H1 (cell line): ENCODE measurements around the gene SLFNL1. TPM values are rescaled to one million over a fixed set of nuclear protein-coding genes. Genes with fewer than 3 reads are reported as not detected.

Experiments used
- CTCF ChIA-PET: fragments of 300-600 bp; sonication (Branson Sonifier 250); formaldehyde crosslinking; loops from one replicate; lab custom pipeline; 2021; ENCODE audit not compliant: partially characterized antibody; lab: Charles Lee
- POLR2A ChIA-PET: fragments of 300-600 bp; sonication (Branson Sonifier 250); formaldehyde crosslinking; loops from one replicate; lab custom pipeline; 2021; ENCODE audit warnings: inconsistent platforms; ENCODE audit not compliant: partially characterized antibody; lab: Charles Lee
- DNase-seq, 2 experiments: peaks; one replicate each; pipeline versions ENCODE4 v3.0.0 to v3.0.0-alpha.2; 2010 to 2022; ENCODE audit warnings: low spot score in 2 of 2, low read depth in 1 of 2, mixed read lengths in 1 of 2
- FAIRE-seq: peaks from 2 replicates; lab custom pipeline; 2011; peaks lifted over from hg19 to GRCh38; lab: Jason Lieb, UNC
- H2AFZ ChIP-seq: 2 replicates; pipeline ENCODE4 v1.8.1; 2012; ENCODE audit warnings: low read length, inconsistent platforms
- H2AK5ac ChIP-seq: 2 replicates; pipeline ENCODE4 v1.6.1; 2013; ENCODE audit warnings: low read depth, low read length
- H2BK120ac ChIP-seq: replicated peaks from 2 replicates; pipeline ENCODE3; 2013; ENCODE audit warnings: low read depth, low read length, inconsistent platforms
- H2BK12ac ChIP-seq: 2 replicates; pipeline ENCODE4 v1.6.1; 2013; ENCODE audit warnings: low read depth, low read length
- H2BK15ac ChIP-seq: 2 replicates; pipeline ENCODE4 v1.6.1; 2013; ENCODE audit warnings: low read length
- H2BK20ac ChIP-seq: 2 replicates; pipeline ENCODE4 v1.6.1; 2013; ENCODE audit warnings: low read length
- H2BK5ac ChIP-seq: 2 replicates; pipeline ENCODE4 v1.6.1; 2013; ENCODE audit warnings: low read depth, low read length
- H3K14ac ChIP-seq: 2 replicates; pipeline ENCODE4 v1.6.1; 2013; ENCODE audit warnings: inconsistent platforms; ENCODE audit not compliant: insufficient read length
- H3K18ac ChIP-seq: 2 replicates; pipeline ENCODE4 v1.6.1; 2013; ENCODE audit warnings: low read length; ENCODE audit errors: extremely low read depth
- H3K23ac ChIP-seq: 2 replicates; pipeline ENCODE4 v1.6.1; 2013; ENCODE audit warnings: inconsistent platforms; ENCODE audit not compliant: insufficient read length
- H3K23me2 ChIP-seq: 2 replicates; pipeline ENCODE4 v1.6.1; 2013; ENCODE audit warnings: low read depth, low read length
- H3K27ac ChIP-seq: 2 replicates; pipeline ENCODE4 v1.6.1; 2011; ENCODE audit warnings: low read depth, low read length, inconsistent platforms
- H3K27me3 ChIP-seq, 4 experiments: replicated peaks in 1 of 4; 1 replicate in 1 of 4; 2 replicates in 3 of 4; pipeline versions ENCODE4 v1.6.1 to v1.8.1; 2011 to 2013; ENCODE audit warnings: low read length in 3 of 4, mild to moderate bottlenecking in 3 of 4, inconsistent platforms in 2 of 4, mixed read lengths in 2 of 4, moderate library complexity in 1 of 4; ENCODE audit not compliant: control insufficient read depth in 3 of 4, insufficient read depth in 3 of 4; ENCODE audit errors: extremely low read depth in 1 of 4
- H3K36me3 ChIP-seq, 4 experiments: 2 replicates each; pipeline versions ENCODE4 v1.6.1 to v1.8.1; 2011 to 2013; ENCODE audit warnings: mild to moderate bottlenecking in 4 of 4, low read length in 3 of 4, moderate library complexity in 2 of 4, control low read depth in 1 of 4, inconsistent platforms in 1 of 4; ENCODE audit not compliant: insufficient read depth in 4 of 4, control insufficient read depth in 2 of 4
- H3K4ac ChIP-seq: replicated peaks from 2 replicates; pipeline ENCODE3; 2013; ENCODE audit warnings: low read length, low read depth, mixed read lengths, inconsistent platforms; ENCODE audit not compliant: insufficient read length
- H3K4me1 ChIP-seq, 4 experiments: replicated peaks in 1 of 4; 1 replicate in 1 of 4; 2 replicates in 3 of 4; pipeline versions ENCODE4 v1.6.1 to v1.8.1; 2011 to 2013; ENCODE audit warnings: low read length in 3 of 4, inconsistent platforms in 2 of 4, mixed read lengths in 1 of 4; ENCODE audit not compliant: insufficient read depth in 4 of 4, control insufficient read depth in 3 of 4
- H3K4me2 ChIP-seq, 2 experiments: 2 replicates each; pipeline versions ENCODE4 v1.6.1 to v1.8.1; 2011 to 2013; ENCODE audit warnings: low read depth in 2 of 2, low read length in 2 of 2, control low read depth in 1 of 2, inconsistent platforms in 1 of 2, mild to moderate bottlenecking in 1 of 2; ENCODE audit not compliant: insufficient read depth in 1 of 2
- H3K4me3 ChIP-seq, 4 experiments: fragments of 200-600, 300-600 bp in 1 of 4; sonication (generic), shearing (Covaris generic), sonication (Bioruptor Twin) in 1 of 4; 2 replicates each; pipeline versions ENCODE4 v1.5.1 to v1.8.1; 2011 to 2016; ENCODE audit warnings: low read length in 4 of 4, low read depth in 3 of 4, control low read depth in 2 of 4, inconsistent platforms in 2 of 4, mild to moderate bottlenecking in 2 of 4, mixed read lengths in 1 of 4, moderate library complexity in 1 of 4; ENCODE audit not compliant: insufficient read depth in 2 of 4; ENCODE audit errors: extremely low read depth in 1 of 4
- H3K56ac ChIP-seq: replicated peaks from 2 replicates; pipeline ENCODE3; 2013; ENCODE audit warnings: low read depth, mild to moderate bottlenecking, mixed read lengths, low read length, inconsistent platforms; ENCODE audit not compliant: insufficient read length
- H3K79me1 ChIP-seq: 2 replicates; pipeline ENCODE4 v1.6.1; 2013; ENCODE audit warnings: low read depth, low read length, control low read depth
- H3K79me2 ChIP-seq, 2 experiments: 2 replicates each; pipeline versions ENCODE4 v1.6.1 to v1.8.1; 2012 to 2013; ENCODE audit warnings: low read length in 2 of 2, mild to moderate bottlenecking in 2 of 2, inconsistent platforms in 1 of 2; ENCODE audit not compliant: insufficient read depth in 2 of 2, control insufficient read depth in 1 of 2
- H3K9ac ChIP-seq, 4 experiments: replicated peaks in 1 of 4; 1 replicate in 1 of 4; 2 replicates in 3 of 4; pipeline versions ENCODE4 v1.6.1 to v1.8.1; 2011 to 2013; ENCODE audit warnings: low read depth in 3 of 4, low read length in 3 of 4, control low read depth in 2 of 4, mild to moderate bottlenecking in 2 of 4, moderate library complexity in 2 of 4, inconsistent platforms in 1 of 4; ENCODE audit errors: extremely low read depth in 1 of 4
- H3K9me3 ChIP-seq, 2 experiments: 2 replicates each; pipeline versions ENCODE4 v1.6.1 to v1.8.1; 2012 to 2013; ENCODE audit warnings: mild to moderate bottlenecking in 2 of 2, moderate library complexity in 2 of 2, control low read depth in 1 of 2, inconsistent platforms in 1 of 2, low read depth in 1 of 2, low read length in 1 of 2, mixed read lengths in 1 of 2; ENCODE audit not compliant: insufficient read depth in 2 of 2
- H4K20me1 ChIP-seq, 2 experiments: replicated peaks in 1 of 2; 2 replicates each; pipeline versions ENCODE3 to v1.8.1; 2011 to 2013; ENCODE audit warnings: inconsistent platforms in 2 of 2, low read length in 2 of 2, mild to moderate bottlenecking in 1 of 2; ENCODE audit not compliant: insufficient read depth in 2 of 2, control insufficient read depth in 1 of 2
- H4K5ac ChIP-seq: 2 replicates; pipeline ENCODE4 v1.6.1; 2013; ENCODE audit warnings: low read length, low read depth, mixed read lengths, inconsistent platforms; ENCODE audit not compliant: insufficient read length
- H4K8ac ChIP-seq: 2 replicates; pipeline ENCODE4 v1.8.0; 2013; ENCODE audit warnings: mild to moderate bottlenecking, moderate library complexity, low read length, inconsistent platforms; ENCODE audit not compliant: insufficient read depth; ENCODE audit errors: extremely low read depth
- H4K91ac ChIP-seq: replicated peaks from 2 replicates; pipeline ENCODE3; 2013; ENCODE audit warnings: low read length, mixed read lengths, inconsistent platforms; ENCODE audit not compliant: insufficient read length
- CBX5 ChIP-seq: fragments of 300-800, 300-1000 bp; sonication (generic); IDR thresholded peaks from 2 replicates; pipeline ENCODE4 v1.7.1; 2016; ENCODE audit warnings: antibody characterized with exemption, low read length, low read depth
- CEBPB ChIP-seq: IDR thresholded peaks from 2 replicates; pipeline ENCODE4 v1.6.1; 2012; ENCODE audit warnings: low read depth, low read length
- GABPA ChIP-seq: IDR thresholded peaks from 2 replicates; pipeline ENCODE4 v1.6.1; 2011; ENCODE audit warnings: mild to moderate bottlenecking, low read length, moderate library complexity, borderline replicate concordance; ENCODE audit not compliant: insufficient read depth
- PHF8 ChIP-seq: fragments of 200-600 bp; sonication (generic); conservative IDR thresholded peaks from 2 replicates; pipeline ENCODE4 v1.7.1; 2012; ENCODE audit warnings: low read depth, mild to moderate bottlenecking, inconsistent platforms, low read length, moderate library complexity
- RBBP5 ChIP-seq: IDR thresholded peaks from 2 replicates; pipeline ENCODE4 v1.7.1; 2012; ENCODE audit warnings: low read depth, mild to moderate bottlenecking, inconsistent platforms, low read length, moderate library complexity, borderline replicate concordance
- RXRA ChIP-seq: IDR thresholded peaks from 2 replicates; pipeline ENCODE4 v1.6.1; 2011; ENCODE audit warnings: low read depth, mild to moderate bottlenecking, low read length, moderate library complexity; ENCODE audit not compliant: insufficient read depth
- SIRT6 ChIP-seq: IDR thresholded peaks from one replicate; pipeline ENCODE4 v1.7.1; 2012; ENCODE audit warnings: low read length, inconsistent platforms
- TAF1 ChIP-seq: IDR thresholded peaks from 2 replicates; pipeline ENCODE4 v1.6.1; 2011; ENCODE audit warnings: mild to moderate bottlenecking, low read depth, low read length
- TAF7 ChIP-seq: optimal IDR thresholded peaks from 2 replicates; pipeline ENCODE3; 2011; ENCODE audit warnings: low read depth, mild to moderate bottlenecking, inconsistent platforms, low read length, moderate library complexity, borderline replicate concordance
- WGBS, 2 experiments: shearing (Covaris generic) in 1 of 2; methylation state at CpG; one replicate each; pipeline versions ENCODE4 v1.1.6 to v1.1.7; 2013 to 2015; ENCODE audit warnings: low lambda C conversion rate in 2 of 2, mixed read lengths in 2 of 2, inconsistent platforms in 1 of 2, low coverage in 1 of 2, missing lambda C conversion rate in 1 of 2; ENCODE audit not compliant: insufficient replicate concordance in 2 of 2, insufficient coverage in 1 of 2, insufficient read length in 1 of 2; ENCODE audit errors: extremely low coverage in 1 of 2, missing lambda C conversion rate in 1 of 2; 5-methylcytosine and 5-hydroxymethylcytosine counted together
- polyA plus RNA-seq, 7 experiments: library from polyadenylated mRNA; depleted of rRNA in 3 of 7; stranded (reverse) in 5 of 7; unstranded in 2 of 7; fragments of >200 nt in 5 of 7; fragments of 200-250 nt in 2 of 7; gene quantifications; 1 replicate in 5 of 7; 2 replicates in 1 of 7; 4 replicates in 1 of 7; pipeline versions ENCODE4 v1.2.1 to v1.2.3, GENCODE V29; 2011 to 2013; ENCODE audit warnings: missing spikeins in 2 of 7, mixed read lengths in 2 of 7
- total RNA-seq: library from RNA; stranded (reverse); fragmentation: NEBNext Ultra II Directional; extraction: Animal tissue kit (Norgen Biotek cat#: 25700); gene quantifications from 2 replicates; pipeline ENCODE4 v1.2.1, GENCODE V29; 2021
- TF ChIP-seq, protein P1 (sequence below): IDR thresholded peaks from 2 replicates; pipeline ENCODE4 v1.6.1; 2011; ENCODE audit warnings: low read depth, mild to moderate bottlenecking, low read length; ENCODE audit not compliant: insufficient read depth

SLFNL1 gene
- total and polyA plus RNA-seq, 2 of the 8 experiments (the other 6 are each of a cell fraction or from before 2014, with no cell fraction given), result not detected

DNA sequence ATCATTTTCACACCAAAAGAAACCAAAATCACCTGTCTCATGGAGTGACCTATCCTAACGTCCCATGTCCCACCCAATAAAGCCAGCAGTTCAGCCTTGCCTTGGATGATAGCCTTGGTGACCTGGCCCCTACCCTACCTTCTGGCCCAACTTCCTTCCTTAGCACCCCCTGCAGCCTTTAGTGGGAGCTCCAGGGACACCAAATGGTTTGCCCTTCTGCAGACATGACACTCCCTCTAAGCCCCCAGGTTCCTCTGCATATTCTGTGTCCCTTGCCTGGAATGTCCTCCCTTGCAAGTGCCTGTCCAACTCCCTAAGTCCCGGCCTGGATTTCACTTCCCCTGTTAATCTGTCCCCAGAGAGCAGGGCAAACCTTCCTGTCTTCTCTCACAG is 2.2 kb downstream of the SLFNL1 start:
- Histone ChIP-seq H2BK20ac (no peak overlapping the region), H2BK15ac (no peak overlapping the region), H3K9ac (no peak overlapping the region), H3K9me3 (no peaks in the 10 kb centered on the region), H3K4ac (no peak overlapping the region), H3K23me2 (no peaks in the 10 kb centered on the region), H3K79me1 (no peaks in the 10 kb centered on the region; the same call in 1 of the 2 replicates), H2BK5ac (no peak overlapping the region), H2BK12ac (no peak overlapping the region), H3K79me2 (no peaks in the 10 kb centered on the region), H2BK120ac (no peak overlapping the region), H3K4me2 (no peak overlapping the region), H3K27ac (no peak overlapping the region), H2AFZ (no peak overlapping the region), H4K20me1 (peaks cover 10% of the 10 kb centered on the region in 2 experiments), H3K14ac (no peak overlapping the region), H3K18ac (no peak overlapping the region), H4K8ac (no peak overlapping the region), H2AK5ac (no peak overlapping the region), H3K56ac (no peak overlapping the region), H3K4me3 (no peak overlapping the region), H4K91ac (no peak overlapping the region), H4K5ac (no peak overlapping the region), H3K27me3 (peaks cover 0 to 11% (median 6%) of the 10 kb centered on the region in 4 experiments; a peak in 5 of 7 replicates), H3K23ac (no peak overlapping the region), H3K36me3 (peaks cover 2 to 32% (median 18%) of the 10 kb centered on the region in 4 experiments; a peak in 6 of 8 replicates)
- DNase-seq (no peak), FAIRE-seq (no peak)
- WGBS, 2 experiments, result 80% methylated on average over 2 of the region's 2 CpGs; no CpG with 5 or more reads in 1 of the 2 experiments
- ChIA-PET CTCF (interaction anchor here (1.2 kb wide), 1 partner anchor 36 kb away, joined by 3 read pairs; no protein-coding TSS in a partner anchor), POLR2A (interaction anchor here (0.7 to 3.4 kb wide), 7 partner anchors 9 to 40 kb away, joined by 3 to 15 read pairs (median 5); partner anchors contain the start of gene CTPS1)
- no peak for TF ChIP-seq PHF8
- no peak for TF ChIP-seq RXRA
- TF ChIP-seq CBX5, result no peak
- TF ChIP-seq GABPA, result no peak
- no peak for TF ChIP-seq CEBPB
- TF ChIP-seq, protein P1, sequence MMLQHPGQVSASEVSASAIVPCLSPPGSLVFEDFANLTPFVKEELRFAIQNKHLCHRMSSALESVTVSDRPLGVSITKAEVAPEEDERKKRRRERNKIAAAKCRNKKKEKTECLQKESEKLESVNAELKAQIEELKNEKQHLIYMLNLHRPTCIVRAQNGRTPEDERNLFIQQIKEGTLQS, result no peak
- no peak for TF ChIP-seq TAF7
- TF ChIP-seq SIRT6, result no peak
- TF ChIP-seq TAF1, result no peak
- no peak for TF ChIP-seq RBBP5
- TF ChIP-seq, all 59 proteins: peak for 0
- H3K4me1 ChIP-seq, result peaks cover 0 to 7% (median 4%) of the 10 kb centered on the region in 4 experiments; a peak in 4 of 7 replicates
